CD4-positive, alpha-beta T cell treated with Interleukin-6 at 100 ng/mL for 8 hours (primary cell): ENCODE measurements around the gene LTBP1.
"Not testable (repeated sequence)": the region's sequence is repeated elsewhere in the genome, so short reads cannot be mapped to it uniquely, and the experiment has no call there.

Source experiments
- DNase-seq: peaks from one replicate; pipeline ENCODE4 v3.0.0-alpha.2; 2020; ENCODE audit warnings: mixed read lengths, low spot score

The LTBP1 gene

GRCh38 chr2:32946314-32947075 lies at the start of gene LTBP1:
Gene LTBP1, plus strand, starts transcription at chr2:32946953. Its CDS starts 372 bp downstream, at chr2:32947325.
- peak; percentile 33 for DNase-seq

- no peak for DNase-seq
These were observed 46.3 kb upstream of the LTBP1 start for GRCh38 chr2:32900246-32900973.

GRCh38 chr2:32901313-32901712 lies 45.4 kb upstream of the LTBP1 start:
- DNase-seq, result no peak

DNA sequence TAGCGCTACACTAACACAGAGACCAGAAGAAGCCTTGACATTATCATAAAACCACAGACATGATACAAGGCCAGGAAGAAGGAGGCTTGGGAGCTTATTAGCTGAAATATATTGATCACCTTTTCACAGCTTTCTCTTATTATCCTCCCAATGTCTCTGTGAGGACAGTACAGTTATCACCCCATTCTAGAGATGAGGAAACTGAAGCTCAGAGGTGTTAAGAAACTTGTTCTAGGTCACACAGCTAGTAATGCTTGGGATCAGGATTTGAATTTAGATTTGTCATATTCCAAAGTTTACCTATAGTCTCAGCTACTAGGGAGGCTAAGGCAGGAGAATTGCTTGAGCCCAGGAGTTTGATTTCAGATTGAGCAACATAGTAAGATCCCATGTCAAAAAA lies 44.6 kb upstream of the LTBP1 start:
- DNase-seq, result no peak

DNA sequence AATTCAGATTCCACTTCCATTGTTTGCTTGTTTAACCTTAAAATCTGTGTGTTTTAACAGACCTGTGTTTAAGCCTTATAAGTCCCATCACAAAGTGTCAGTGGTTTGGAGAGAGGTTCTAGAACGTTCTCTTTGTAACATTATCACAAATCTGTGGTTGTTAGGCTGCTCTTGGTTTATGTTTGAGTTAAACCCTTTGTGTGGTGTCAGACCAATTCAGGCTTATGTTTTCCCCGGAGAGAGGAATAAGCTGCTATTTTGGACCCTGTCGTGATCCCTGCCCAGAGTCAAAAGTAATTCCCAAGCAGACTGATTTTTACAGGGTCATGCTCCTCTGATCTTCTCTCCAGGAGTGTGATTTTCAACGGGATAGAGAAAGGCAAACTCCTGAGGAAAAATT lies 43.8 kb upstream of the LTBP1 start:
- DNase-seq, result no peak

DNA sequence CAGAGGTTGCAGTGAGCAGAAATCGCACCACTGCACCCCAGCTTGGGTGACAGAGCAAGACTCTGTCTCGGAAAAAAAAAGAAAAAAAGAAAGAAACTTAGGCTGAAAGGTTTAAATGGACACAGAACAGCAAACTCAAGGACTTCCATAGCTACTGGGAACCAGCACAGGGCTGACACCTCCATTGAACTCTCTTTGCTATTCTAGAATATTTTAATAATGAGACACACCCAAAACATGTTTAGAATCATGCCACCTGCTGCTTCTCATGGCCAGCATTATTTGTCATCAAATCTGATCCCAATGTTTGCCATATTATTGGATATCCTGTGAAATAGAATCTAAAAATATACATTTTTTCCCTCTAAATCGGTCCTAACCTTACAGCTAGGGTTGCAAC lies 42.7 kb upstream of the LTBP1 start:
- DNase-seq, result no peak

DNA sequence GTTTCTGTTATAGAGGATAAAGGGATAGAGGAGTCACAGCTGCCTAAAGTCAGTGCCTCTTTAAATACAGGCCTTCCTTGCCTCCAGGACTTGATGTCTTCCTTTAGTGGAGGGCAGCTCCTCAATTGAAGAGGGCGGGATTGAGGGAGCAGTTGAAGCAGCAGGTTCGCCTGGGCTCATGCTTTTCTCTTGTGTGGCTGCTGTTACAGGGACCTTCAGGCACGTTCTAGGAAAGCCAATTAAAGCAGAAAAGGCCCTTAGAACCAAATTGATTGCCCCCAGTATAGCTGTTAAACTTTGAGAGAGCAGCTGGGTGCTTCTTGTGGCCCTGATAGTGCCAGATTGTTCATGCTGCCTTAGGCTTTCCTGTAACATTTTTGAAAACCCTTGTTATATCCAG lies 42.0 kb upstream of the LTBP1 start:
- no peak for DNase-seq

DNA sequence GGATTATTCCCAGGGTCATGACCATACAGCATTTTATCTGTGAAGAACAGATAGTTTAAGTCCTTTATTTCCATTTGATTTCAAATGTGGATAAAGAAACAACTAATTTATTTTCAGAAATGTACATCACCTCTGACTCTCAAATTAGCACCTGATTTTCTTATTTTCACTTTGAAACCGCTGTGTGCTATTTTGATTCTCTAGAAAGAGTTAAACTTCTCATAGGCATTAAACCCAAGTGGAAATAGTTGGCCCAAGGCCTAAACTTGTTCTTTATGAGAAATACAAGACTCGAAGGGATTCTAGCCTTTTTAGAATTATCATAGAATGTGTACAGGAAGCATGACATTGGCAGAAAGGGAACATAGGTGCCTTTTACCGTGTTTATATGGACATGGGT lies 41.5 kb upstream of the LTBP1 start:
- no peak for DNase-seq

DNA sequence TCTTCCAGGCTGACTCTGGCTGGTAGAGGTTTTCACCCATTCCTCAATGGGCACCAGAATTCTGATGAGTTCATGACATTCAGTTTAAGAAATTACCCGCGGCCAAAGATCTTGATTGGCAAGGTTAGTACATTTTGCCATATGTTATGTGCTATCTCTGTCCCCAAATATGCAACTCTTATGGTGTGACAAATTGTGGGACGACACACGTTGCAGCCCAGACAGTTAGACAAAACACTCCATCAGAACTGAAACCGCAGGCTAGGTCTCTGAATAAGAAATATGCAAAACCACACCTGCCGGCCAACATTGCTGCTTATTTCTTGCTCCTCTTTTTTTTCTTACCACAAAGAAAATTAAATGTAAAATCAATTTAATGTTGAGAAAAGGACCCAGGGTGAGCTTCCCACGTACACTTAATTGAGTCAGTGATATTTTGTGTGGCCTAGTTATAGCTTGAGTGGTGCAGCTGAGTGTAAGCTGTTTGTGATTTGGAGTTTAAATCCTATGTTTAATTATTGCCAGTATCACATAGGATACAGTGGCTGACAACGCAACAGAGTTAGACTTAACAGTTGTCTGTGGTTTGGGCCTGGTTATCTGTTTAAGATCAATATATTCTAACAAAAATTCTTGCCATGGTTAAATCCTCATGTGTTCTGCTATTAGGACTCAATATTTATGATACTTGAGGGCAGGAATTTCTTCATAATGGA lies 35.7 kb upstream of the LTBP1 start:
- no peak for DNase-seq

GRCh38 chr2:32915694-32916093 lies 31.1 kb upstream of the LTBP1 start:
- no peak for DNase-seq

DNA sequence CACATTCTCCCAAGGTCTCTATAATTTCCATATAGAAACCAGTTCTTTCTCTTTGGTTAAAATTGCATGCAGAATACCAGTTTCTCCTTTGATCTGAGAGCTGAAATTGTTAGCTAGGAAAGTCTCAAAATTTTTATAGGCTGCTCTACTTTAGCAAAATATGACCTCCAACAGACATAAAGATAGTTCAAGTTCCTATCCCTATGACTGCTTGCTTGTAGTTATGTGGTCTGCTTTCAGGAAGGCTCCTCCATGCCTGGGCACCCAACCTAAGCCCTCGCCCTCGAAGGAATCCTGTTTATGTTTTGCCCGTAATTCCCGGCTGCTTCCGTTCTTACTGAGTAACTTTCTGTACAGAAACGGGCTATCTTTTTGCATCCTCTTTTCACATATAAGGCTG lies 28.0 kb upstream of the LTBP1 start:
- no peak for DNase-seq

- not testable (repeated sequence) for DNase-seq
These were observed 26.9 kb upstream of the LTBP1 start for GRCh38 chr2:32919901-32920300.

DNA sequence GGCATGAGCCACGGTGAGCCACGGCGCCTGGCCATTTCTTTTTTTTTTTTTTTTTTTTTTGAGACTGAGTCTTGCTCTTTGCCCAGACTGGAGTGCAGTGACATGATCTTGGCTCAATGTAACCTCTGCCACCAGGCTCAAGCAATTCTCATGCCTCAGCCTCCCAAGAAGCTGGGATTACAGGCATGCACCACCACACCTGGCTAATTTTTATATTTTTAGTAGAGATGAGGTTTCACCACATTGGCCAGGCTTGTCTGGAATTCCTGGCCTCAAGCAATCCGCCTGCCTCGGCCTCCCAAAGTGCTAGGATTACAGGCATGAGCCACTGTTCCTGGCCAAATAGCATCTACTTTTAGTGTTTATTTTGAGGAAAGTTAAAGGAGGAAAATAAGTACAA lies 25.3 kb upstream of the LTBP1 start:
- DNase-seq, result not testable (repeated sequence)

DNA sequence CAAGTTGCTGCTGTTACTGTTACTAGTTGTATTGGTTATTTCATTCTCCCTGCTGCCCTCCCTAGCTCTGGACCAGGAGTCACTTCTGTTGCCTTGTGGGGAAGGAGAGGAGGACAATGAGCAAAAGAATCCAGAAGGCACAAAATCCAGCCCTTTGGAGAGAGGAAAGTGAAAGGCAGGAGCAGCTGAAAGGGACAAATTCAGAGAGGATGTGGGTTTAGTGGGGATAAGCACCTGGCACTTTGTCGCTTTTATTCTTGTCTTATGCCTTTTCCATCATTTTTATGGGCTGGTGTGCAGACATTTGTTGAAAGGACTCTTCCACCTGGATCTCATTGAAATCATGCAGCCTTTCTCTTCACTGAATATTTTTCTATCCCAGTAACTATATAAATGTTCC lies 24.3 kb upstream of the LTBP1 start:
- no peak for DNase-seq

- no peak for DNase-seq
These were observed 23.6 kb upstream of the LTBP1 start for GRCh38 chr2:32923109-32923508.

DNA sequence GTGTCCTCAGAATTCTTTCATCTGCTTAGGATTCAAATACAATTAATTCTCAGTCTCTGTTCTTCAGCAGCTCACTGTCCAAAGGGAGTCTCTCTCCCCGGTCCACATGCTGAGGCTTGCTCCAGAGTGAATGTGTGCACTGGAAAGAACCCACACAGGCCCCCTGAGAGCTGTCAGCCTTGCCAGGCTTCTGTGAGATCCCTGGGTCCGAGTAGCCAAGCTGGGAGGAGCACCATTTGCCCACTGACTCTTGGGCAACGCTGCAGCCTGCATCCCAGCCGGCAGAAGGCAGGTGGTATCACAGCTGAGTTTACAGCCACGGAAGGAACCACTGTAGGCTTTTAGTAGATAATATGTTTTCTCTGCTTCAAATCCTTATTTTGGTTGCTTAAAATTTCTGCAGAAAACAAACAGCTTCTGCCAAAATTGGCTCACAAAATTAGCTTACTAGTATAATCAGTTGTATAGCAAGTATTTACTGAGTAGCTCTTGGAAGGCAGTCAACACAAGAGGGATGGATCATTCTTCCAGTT lies 21.4 kb upstream of the LTBP1 start:
- no peak for DNase-seq

DNA sequence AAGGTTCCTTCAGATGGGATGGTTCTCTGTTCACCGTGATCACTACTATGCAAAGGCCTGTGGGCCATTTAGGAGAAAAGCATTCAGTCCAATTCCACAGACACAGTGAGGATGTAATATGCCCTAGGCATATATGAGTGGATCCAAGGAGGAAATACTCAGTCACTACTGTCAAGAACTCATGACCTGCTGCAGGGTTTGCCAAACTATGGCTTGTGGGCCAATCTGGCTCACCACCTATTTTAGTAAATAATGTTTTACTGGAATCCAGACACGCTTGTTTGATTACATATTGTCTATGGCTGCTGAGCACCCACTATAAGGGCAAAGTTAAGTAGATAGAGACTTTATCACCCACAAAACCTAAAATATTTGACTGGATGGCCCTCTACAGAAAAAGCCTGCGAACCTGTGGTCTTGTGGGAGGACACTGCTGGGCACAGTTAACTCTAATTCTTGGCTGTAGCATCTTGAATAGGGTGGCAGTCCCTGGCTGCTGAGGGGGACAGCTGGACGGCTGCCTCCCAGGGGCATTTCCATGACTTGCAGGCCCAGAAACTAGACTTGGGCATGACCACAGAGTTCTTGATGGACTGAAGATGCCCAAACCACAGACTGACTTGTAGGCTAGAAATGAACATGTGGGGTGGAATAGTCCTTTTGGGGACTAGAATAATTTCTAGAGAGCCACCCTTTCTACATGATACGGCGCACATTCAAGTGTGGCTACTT lies 20.6 kb upstream of the LTBP1 start:
- no peak for DNase-seq

DNA sequence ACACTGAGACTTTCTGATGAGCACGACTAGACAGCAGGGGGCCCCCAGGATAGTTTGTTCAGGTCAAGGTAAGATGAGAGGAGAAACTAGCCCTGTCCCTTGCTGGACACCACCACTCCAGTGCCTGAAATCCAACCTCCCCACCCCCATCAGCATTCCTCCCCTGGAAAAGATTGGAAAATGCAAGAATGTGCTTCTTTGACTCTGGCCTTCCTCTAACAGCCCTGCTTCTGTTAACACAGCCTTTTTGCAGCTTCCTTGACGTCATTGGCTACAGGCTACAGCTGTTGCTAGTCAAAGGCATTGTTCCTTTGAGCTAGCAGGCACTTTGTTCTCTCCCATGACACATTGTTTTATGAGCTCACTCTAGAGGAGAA lies 20.1 kb upstream of the LTBP1 start:
- DNase-seq, result no peak

GRCh38 chr2:32930436-32930835 lies 16.3 kb upstream of the LTBP1 start:
- DNase-seq, result no peak

DNA sequence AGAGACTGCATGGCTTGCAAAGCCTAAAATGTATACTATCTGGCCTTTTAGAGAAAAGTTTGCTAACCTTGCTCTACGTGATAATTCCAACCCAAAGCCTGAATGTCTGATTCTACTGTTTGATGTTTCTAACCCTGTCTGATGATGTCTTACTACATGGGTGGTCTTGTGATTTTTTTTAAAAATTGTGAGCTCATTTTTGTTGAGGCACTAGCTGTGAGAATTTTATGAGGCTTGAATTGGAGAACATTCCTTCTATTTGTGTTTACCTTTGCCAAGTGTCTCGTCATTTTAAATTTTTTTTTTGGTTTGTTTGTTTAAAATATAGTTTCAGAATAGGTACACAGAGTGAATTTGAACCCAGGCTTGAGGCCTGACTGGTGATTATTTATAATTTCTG lies 15.2 kb upstream of the LTBP1 start:
- DNase-seq, result no peak

- no peak for DNase-seq
These were observed 14.6 kb upstream of the LTBP1 start for GRCh38 chr2:32931945-32932709.
